GM18498 (cell line): Measurements from ENCODE around the gene FBXW11.

ENCODE experiments used
- ATAC-seq: cut with Tn5 transposase; IDR thresholded peaks from one replicate; pipeline ENCODE4 v1.9.1; 2021; ENCODE audit warnings: mild to moderate bottlenecking, moderate library complexity; ENCODE audit not compliant: unreplicated experiment

FBXW11 gene

DNA sequence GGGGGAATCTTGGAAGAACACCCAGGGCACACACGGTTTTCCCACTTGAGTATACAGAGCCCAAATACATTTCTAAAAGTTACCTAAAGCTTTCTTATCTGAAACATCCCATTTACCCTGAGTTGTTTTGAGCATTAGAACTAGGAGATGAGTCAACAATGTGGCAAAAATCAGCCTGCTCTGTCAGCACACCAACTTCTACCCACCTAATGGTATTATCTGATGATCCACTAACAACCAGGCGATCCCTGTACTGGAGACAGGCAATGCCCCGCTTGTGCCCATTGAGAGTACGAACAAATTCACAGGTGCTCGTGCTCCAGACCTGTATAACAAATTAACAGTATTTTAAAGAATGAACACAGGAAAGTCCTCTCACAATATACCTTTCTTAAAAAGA lies 133.8 kb downstream of the FBXW11 start:
- ATAC-seq, result no peak

DNA sequence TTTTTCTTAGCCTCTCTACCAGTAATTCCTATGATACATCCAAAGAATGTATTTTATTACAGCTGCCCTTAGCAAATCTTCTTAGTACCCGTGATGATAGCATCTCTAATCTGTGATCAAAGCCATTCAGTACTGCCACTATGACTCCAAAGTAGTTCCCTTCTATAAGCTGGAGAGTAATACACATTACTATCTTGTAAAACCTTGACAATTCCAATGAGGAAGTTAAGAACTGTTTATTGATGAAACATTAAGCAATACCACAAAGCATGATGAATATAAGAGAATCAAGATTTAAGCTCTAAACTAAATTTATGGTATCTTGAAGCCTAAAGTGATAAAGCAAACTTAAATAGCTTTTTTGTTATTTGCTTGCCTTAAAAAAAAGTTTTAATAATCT lies 134.7 kb downstream of the FBXW11 start:
- ATAC-seq, result no peak

DNA sequence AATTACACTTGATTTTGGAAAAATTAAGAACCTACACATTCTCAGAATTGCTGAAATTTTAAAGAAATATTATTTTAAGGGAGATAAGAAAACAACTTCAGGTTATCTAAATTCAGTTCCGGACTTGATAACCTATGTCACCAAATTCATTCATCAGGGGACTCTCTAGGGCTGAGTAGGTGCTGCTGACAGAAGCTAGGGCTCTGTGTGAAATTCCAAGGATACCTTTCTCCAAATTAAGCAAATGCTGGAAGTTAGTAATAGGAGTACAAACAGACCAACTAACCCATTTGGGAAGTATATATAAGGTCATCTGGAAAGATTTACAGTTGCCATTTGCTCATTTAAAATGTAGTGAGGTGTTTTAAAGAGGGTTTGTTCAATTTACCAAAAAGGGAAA lies 136.5 kb downstream of the FBXW11 start:
- ATAC-seq, result no peak

DNA sequence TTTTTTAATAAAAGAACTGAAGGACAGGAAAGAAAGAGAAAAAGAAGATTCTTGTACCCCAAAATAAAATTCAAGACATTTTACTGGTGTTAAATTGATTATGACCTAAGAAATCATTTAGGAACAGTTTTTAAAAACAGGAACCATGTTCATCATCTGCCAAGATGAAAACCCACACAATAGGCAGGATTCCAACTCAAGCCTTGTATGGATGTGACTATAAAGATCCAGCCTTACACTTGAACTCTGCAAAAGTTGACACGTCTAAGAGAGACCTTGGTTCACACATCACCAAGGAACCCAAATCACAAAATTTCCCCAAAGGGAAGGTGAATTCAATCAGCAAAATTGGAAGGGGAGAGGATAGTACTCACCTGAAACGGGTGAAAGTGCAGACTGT lies 138.2 kb downstream of the FBXW11 start:
- ATAC-seq, result no peak

DNA sequence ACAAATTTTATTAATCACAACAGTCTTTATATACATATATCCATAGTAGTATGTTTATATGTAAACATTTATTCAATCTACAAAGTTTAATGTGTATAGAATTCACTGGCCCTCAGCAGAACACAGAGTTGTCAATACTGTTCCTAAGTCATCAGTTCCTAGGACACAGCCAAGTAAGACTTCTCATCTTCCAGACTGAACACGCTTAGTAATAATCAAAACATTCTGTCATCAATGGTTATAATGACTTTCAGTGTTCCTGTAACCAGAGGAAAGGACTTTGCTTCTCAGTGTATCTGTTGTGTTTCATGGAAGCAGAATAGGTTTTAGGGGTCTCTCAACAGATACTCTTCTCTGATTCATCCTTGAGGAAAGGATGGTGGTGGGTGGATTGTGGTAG lies 138.7 kb downstream of the FBXW11 start:
- no peak for ATAC-seq

DNA sequence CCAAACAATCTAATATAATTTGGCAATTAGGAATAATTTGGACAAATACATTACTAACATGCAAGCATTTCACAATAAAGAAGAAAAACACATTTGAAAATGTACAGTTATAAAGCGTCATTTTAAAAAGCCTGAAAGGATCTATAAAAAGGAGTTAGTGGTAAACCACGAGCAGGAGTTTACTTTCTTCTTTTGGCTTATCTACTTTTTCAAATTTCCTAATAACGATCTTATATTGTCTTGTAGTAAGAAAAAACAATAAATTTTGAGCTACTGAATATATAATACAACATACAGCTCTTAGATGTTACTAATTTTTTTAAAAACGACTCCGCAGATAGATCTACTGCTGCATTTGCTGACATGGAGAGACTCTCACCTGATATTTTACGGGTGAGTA lies 141.0 kb downstream of the FBXW11 start:
- ATAC-seq, result no peak

DNA sequence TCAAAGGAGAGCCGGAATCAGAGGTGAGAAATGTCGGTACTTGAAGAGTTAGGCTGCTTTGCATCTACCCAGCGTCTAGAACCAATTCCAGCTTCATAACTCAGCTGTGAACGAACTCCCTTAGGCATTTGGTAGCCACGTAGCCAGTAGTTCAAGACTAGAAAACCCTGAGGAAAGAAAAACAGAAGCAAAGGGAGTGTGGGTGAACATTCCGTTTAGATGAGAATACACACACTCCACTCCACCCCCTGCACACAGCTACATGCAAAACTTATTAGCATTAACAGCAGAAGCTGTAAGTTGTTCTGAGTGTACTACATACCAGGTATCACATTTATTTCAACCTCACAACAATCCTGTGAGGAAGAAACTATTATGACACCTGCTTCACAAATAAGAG lies 142.5 kb downstream of the FBXW11 start:
- no peak for ATAC-seq

DNA sequence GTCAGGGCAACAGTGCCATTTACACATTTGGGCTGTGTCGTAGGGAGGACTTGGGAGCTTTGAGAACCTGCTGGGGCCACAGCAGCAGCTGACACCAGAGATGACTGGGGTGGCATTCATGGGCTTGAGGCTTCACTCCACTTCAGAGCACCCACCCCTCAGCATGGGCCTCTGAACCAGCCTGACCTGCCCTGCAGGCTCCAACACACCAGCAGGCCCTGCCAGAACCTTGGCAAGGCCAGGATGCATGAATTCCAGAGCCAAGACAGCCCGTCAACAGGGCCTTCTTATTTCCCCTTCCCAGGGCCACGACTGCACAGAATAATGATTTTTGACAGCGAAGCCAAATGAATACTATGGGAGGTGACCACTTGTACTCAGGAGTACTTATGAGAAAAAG lies 143.8 kb downstream of the FBXW11 start:
- ATAC-seq, result no peak

DNA sequence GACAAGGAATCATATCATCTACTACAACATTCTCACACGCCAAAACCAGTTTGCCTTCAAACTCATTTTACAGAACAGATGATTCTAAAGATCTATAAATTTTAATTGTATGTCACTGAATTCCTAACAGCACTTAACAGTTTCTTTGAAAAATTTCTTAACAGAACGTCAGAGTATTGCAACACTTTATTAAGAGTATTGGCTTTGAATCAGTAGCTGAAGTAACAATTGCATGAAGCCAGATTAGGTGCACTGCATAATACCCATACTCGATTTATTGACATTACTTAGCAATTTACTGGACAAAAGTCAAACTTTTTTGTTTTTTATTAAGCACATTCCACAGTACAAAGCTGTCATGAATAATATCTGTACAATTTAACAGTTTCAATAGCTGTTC lies 145.1 kb downstream of the FBXW11 start:
- ATAC-seq, result no peak

DNA sequence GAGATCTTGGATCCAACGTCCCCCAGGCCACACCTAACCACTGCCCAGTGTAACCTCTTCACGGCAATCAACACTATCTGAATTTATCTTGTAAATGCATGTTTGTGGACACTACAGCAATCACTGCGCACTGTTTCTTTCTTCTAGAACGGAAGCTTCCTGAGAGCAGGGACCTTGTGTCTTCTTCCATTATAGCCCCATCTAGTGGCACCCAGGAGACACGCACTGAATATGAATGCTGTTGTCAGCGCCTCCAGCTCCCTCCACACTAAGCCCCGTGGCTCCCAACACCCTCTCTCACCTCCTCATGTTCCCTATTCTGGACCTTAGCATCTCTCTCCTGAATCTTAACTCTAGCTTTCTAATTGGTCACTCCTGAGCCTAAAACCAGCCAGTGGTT lies 148.1 kb downstream of the FBXW11 start:
- ATAC-seq, result no peak

DNA sequence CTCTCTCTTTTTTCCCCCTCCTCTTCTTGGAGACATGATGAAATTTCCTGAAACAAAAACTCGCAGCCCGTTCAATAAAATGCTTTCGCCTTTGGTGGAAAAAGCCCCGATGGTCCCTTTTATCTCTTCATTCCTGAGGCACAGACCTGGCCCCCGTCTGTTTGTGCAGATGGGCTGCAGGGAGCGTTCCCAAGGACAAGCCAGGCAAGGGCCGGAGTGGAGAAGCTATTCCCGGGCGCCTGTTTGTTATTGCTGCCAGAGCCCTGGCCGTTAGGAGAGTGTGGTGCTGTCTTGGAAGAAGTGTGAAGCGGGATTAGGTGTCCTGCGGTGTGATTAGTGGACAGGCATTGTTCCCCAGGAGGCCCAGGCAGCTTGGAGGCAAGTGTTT lies 149.0 kb downstream of the FBXW11 start:
- no peak for ATAC-seq

DNA sequence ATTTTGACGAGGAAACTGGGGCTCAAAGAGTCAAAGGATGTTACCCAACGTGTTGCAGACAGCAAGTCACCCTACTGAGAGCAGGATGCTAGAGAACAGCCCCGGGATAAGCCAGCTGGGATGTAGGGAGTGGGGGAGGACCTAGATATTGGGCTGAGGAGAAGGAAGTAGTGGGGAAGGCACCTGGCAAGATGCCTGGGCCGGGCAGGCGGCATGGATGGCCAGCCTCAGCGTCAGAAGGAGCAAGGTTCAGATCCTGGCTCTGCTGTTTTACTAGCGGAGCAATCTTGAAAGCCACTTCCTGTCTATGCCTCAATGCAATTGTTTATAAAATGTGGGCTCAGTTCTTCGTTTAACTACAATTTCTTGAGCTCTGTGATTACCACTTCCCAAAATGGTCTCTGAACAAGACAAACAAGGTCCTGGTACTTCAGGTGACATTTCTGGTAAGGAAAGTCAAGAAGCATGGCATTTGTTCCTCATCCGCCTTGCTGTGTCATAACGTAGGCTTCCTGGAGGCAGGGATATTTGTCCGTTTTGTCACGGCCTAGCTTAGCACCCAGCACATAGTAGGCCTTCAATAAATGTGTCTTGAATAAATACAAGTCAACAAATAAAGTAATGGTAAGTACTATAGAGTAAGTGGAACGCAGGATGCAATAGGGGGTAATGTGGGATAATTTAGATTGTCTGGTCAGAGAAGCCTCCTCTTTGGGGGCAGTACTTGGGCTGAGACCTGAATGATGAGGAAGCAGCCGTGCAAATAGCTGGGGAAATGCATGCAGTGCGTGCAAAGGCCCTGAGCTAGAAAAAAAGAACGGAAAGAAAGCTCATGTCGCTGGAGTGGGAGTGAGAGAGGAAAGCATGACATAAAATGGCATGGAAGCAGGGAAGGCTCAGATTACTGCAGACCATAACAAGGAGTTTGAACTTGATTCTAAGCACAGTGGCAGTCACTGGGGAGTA lies 150.4 kb downstream of the FBXW11 start:
- no peak for ATAC-seq

DNA sequence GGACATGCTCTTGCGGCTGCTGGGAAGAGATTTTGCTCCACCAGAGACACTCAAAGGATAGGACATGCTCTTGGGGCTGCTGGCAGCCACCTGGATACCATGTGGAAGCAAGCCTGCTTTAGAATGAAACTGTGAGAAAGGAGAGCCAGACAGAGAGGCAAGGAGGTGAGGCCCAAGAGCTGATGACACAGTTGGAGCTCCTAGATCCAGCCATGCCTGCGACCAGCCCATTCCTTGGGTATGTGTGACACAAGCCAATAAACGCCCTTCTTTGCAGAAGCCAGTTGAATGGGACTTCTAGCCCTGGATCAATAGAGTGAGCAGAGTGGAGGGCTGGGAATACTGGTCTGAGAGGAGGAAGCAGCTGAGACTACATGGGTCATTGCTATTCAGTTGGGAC lies 151.2 kb downstream of the FBXW11 start:
- no peak for ATAC-seq

DNA sequence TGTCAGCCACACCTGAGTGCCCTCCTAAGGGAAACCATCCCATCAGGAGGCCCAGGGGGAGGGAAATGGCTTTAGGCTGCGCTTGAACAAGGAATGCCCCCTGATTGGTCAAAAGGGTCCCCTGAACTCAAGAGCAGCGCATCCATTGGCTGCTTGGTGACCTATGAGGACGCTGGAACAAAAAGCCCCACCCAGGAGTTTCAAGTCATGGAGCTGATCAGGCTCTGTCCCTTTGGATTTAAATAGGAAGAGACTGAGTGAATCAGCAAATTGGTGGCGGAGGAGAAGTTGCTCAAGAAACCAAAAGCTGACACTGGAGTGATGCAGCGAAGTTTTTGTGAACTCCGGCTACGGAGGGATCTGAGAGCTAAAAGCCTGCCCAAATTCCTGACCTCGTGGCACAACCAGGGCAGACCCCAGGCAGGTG lies 154.2 kb downstream of the FBXW11 start:
- ATAC-seq, result no peak

DNA sequence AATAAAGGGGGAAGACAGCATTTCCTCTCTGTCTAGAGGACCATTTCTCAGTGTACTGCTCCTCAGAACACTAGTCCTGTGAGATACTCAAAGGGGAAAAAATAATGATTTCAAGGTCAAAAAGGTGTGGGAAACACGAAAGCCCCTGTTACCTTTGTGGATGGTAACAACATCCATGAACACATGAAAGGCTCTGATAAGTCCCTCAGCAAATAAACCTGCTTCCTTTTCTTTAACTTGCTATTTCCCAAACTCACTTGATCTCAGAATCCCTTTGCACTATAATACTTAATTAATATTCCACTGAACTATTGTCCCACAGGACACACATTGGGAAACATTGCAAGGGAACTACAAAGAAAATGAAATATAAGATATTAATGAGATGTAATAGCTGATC lies 155.2 kb downstream of the FBXW11 start:
- ATAC-seq, result no peak

DNA sequence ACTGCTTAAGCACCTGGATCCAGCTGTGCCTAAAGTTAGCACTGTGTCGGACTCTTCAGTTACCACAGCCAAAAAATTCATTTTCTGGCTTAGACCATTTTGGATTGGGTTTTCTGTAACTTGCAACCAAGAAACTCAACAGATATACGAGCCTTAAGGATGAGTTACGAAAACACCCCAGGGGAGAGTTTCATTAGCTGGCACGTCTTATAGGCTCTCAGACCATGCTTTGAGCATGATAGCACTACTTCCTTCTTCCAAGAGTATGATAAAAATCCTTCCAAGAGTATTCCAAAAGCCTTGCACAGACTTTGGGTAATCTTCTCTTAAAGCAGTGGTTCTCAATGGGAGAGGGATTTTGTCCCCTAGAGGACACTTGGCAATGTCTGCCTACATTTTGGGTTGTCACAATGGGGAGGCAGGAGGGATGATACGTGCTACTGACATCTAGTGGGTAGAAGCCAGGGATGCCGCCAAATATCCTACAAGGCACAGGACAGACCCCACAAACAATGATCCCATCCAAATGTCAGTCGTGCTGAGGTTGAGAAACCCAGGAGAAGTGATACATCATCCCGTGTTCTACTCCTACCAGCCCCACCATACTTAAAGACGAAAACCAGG lies 156.0 kb downstream of the FBXW11 start:
- no peak for ATAC-seq

DNA sequence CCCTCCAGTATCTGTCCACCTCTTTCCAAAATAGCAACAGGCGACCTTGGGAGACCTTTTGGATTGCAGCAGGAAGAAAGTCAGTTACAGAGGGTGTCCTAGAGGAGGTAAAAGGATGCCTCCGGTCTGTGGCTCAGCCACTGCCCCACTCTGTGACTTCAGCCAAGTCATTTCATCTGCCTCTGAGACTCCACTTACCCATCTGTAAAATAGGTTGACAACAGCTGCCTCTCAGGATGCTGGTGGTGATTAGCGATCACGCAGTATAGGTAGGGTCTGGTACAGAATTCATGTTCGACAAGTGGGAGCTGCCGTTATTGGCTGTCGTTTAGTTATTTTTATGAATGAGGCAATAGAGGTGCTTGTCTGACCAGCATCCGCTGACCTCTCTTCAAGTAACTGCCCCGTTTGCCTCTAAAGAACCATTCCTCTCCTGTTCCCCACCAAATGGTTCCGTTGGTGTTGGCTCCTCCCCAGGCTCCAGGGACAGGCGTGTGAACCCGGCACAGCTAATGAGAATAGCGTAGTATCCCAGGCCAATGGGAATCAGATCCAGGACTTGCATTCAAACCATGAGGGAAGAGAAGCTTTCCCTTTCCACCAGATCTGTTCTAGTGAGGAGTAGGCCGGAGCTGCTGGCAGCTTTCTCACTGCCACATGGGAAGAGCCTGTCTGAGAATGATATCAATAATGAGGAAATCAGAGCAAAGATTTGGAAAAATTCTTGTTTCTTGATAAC lies 156.7 kb downstream of the FBXW11 start:
- no peak for ATAC-seq

DNA sequence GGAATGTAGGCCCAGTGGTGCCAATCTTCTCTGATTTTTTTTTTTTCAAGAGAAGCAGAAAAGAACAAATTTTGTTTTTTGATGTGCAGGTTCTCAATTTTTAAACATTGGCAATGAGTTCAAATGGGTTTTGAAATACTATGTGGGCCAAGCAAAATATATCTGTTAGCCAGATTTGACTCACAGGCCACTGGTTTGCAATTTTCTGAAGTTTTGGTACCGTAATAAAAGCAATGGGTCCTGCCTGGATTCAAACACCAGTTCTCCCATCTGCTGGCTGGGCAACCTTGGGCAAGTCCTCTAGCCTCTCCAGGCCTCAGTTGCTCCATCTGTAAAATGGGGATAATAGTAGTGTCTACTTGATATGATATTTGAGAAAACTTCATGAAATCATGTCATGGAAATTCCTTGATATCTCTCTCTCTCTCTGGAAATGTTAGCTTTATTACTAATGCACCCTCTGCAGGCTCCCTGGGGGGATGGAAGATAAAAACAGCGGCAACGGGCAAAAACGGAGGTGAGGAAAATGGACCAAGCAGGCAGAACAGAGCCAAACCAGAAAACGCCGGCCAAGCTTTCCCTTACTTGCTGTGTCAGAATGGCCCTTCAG lies 157.4 kb downstream of the FBXW11 start:
- no peak for ATAC-seq

DNA sequence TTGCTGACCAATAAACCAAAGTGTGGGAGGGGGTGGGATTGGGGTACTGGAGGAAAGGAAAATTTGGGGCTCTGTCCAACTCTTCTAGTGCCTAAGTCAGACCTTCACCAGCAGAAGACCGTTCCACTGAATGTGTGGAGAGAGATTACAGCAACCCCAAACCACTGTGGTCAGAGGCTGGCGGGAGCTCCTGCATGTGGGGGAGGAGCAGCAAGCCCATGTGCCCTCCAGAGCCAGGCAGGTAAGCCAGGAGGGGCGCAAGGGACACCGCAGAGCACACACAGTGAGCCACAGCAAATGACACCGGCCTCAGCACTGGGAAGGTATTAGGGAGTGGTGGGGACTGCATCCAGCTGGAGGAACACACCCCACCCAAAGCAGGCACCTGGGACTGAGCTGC lies 158.0 kb downstream of the FBXW11 start:
- ATAC-seq, result no peak

DNA sequence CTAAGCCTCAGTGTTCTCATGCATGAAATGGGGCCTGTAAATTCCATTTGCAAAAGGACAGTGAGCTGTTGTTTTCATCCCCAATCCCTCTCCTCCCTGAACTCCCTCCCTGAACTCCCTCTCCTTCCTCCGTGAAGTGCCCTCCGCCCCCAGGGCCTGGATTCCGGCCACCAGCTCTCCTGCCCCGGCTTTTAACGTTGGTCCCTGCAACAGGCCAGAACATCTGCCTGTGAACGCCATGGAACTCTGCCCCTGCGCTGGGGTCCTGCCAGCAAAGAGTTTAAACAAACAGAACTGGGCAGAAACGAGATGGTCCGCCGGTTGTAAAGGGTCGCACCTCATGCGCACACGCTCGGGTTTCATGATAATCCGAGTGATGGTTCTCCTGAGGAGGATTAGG lies 158.4 kb downstream of the FBXW11 start:
- ATAC-seq, result no peak

DNA sequence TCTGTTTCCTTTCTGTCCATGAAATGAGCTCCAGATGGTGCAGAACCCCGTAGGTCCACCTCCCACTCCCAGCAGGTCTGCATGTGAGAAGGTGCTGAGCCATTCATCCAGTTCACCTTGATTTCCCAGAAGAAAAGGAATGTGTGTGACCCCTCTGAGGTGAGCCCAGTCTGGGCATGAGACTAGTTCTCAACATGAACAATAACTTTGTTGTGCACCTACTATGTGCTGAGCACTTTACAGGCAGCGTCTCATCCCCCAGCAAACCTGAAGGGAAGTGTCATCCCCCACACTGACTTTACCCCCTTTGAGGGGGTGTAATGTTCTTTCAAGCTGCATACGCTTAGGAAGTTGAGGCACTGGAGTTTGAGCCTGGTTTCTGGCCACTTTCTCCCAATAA lies 159.4 kb downstream of the FBXW11 start:
- ATAC-seq, result no peak
